ENCODE measurements around the gene GNAT1. TPM values are rescaled to one million over a fixed set of nuclear protein-coding genes. Genes with fewer than 3 reads are reported as not detected.
"Not testable (repeated sequence)": the region's sequence is repeated elsewhere in the genome, so short reads cannot be mapped to it uniquely, and the experiment has no call there.

The GNAT1 gene
- total and polyA plus RNA-seq, 2 of the 13 experiments (the other 11 are each of a cell fraction or from before 2014, with no cell fraction given) = 0.15 TPM; not detected in 1

GRCh38 chr3:50243543-50243895 lies 52.1 kb downstream of the GNAT1 start:
- BruUV-seq (replicated peaks) = no TSS peak
- peak; percentile 75 for TF ChIP-seq ZNF629 (CRISPR knock-in tag; conservative IDR thresholded peaks at IDR 0.05)
- TF ChIP-seq ZFP36L2 (CRISPR knock-in tag; IDR thresholded peaks at IDR 0.05) = no peak
- peaks cover 28% of the 10 kb centered on the region for H3K4me1 ChIP-seq (ENCODE audit: insufficient read depth, low read length)
- no peak for DNase-seq (ENCODE audit: low spot score)
- 0 out of 5 replicates have a peak, but pooled peaks cover 0 to 9% of the 10 kb centered on the region in 2 experiments for H3K36me3 ChIP-seq (replicated peaks in 1 of 2; ENCODE audit: control insufficient read depth in 1 of 2, insufficient read depth in 2 of 2, low read length in 2 of 2)
- no peak overlapping the region for H2AFZ ChIP-seq (ENCODE audit: low read length)
- intact Hi-C loops (cut with micrococcal nuclease; ENCODE audit: unreplicated experiment) = no loop called here
- no peak overlapping the region for H3K4me2 ChIP-seq (ENCODE audit: low read depth, low read length)
- H3K9me3 ChIP-seq (ENCODE audit: low read length) = no peaks in the 10 kb centered on the region
- in situ Hi-C loops (cut with HindIII; ENCODE audit: extremely low pct_ligation_motif_present, low pct_unique_long_range_greater_than_20kb) = no loop called here
- no peaks in the 10 kb centered on the region for H3K27me3 ChIP-seq (ENCODE audit: control insufficient read depth in 1 of 2, insufficient read depth in 2 of 2, low read length in 2 of 2)
- peaks cover 26% of the 10 kb centered on the region for H3K79me2 ChIP-seq (ENCODE audit: insufficient read depth, low read length)
- ChIA-PET CTCF (ENCODE audit: low intra/inter-chr PET ratio, low total read pairs) (interaction anchor here (1.7 kb wide), 1 partner anchor 16 kb away, joined by 3 read pairs; no protein-coding TSS in a partner anchor), POLR2A (interaction anchor here (1.4 kb wide), 1 partner anchor 17 kb away, joined by 3 read pairs; no protein-coding TSS in a partner anchor)
- no peak overlapping the region for H3K9ac ChIP-seq (ENCODE audit: insufficient read depth, low read depth, low read length)
- ATAC-seq = no peak
- H3K27ac ChIP-seq (ENCODE audit: extremely low read length, insufficient read depth, low read length) = no peak overlapping the region
- no peak overlapping the region for H3K4me3 ChIP-seq (replicated peaks in 1 of 3; ENCODE audit: insufficient read depth in 1 of 3, low read depth in 2 of 3, low read length in 3 of 3)
- WGBS (ENCODE audit: low lambda C conversion rate) = 96% methylated on average over 3 of the region's 4 CpGs
- no peaks in the 10 kb centered on the region for H4K20me1 ChIP-seq (ENCODE audit: insufficient read depth, low read length)
- no peak for FAIRE-seq

GRCh38 chr3:50244813-50245212 lies 53.4 kb downstream of the GNAT1 start:
- peaks cover 28% of the 10 kb centered on the region for H3K79me2 ChIP-seq (ENCODE audit: insufficient read depth, low read length)
- 98% methylated on average over 5 of the region's 6 CpGs for WGBS (ENCODE audit: low lambda C conversion rate)
- H3K4me3 ChIP-seq (replicated peaks in 1 of 3; ENCODE audit: insufficient read depth in 1 of 3, low read depth in 2 of 3, low read length in 3 of 3); ATAC-seq; H3K9me3 ChIP-seq (ENCODE audit: low read length); H3K9ac ChIP-seq (ENCODE audit: insufficient read depth, low read depth, low read length); POLR2A ChIA-PET; BruUV-seq (replicated peaks); DNase-seq (ENCODE audit: low spot score); H3K27me3 ChIP-seq (ENCODE audit: control insufficient read depth in 1 of 2, insufficient read depth in 2 of 2, low read length in 2 of 2); H3K36me3 ChIP-seq (replicated peaks in 1 of 2; ENCODE audit: control insufficient read depth in 1 of 2, insufficient read depth in 2 of 2, low read length in 2 of 2); intact Hi-C loops (cut with micrococcal nuclease; ENCODE audit: unreplicated experiment); H4K20me1 ChIP-seq (ENCODE audit: insufficient read depth, low read length); H3K27ac ChIP-seq (ENCODE audit: extremely low read length, insufficient read depth, low read length); CTCF ChIA-PET (ENCODE audit: low intra/inter-chr PET ratio, low total read pairs); FAIRE-seq; H2AFZ ChIP-seq (ENCODE audit: low read length); H3K4me2 ChIP-seq (ENCODE audit: low read depth, low read length); in situ Hi-C loops (cut with HindIII; ENCODE audit: extremely low pct_ligation_motif_present, low pct_unique_long_range_greater_than_20kb): not testable (repeated sequence)
- peaks cover 20% of the 10 kb centered on the region for H3K4me1 ChIP-seq (ENCODE audit: insufficient read depth, low read length)

Data from HepG2 (cell line).